Muscle of leg (tissue), 11 donors: ENCODE measurements around the gene PNMA8A. TPM values are rescaled to one million over a fixed set of nuclear protein-coding genes. Genes with fewer than 3 reads are reported as not detected.

ENCODE experiments used
- DNase-seq: peaks from one replicate; pipeline ENCODE4 v3.0.0; 2013
- H3K27ac ChIP-seq: one replicate; pipeline ENCODE4 v1.5.1; 2013; ENCODE audit warnings: mild to moderate bottlenecking, low read length, control low read depth
- H3K27me3 ChIP-seq: one replicate; pipeline ENCODE4 v1.6.1; 2013; ENCODE audit warnings: low read length; ENCODE audit not compliant: control insufficient read depth, insufficient read depth
- H3K36me3 ChIP-seq: one replicate; pipeline ENCODE4 v1.6.1; 2013; ENCODE audit warnings: low read length; ENCODE audit not compliant: control insufficient read depth, insufficient read depth
- H3K4me1 ChIP-seq: one replicate; pipeline ENCODE4 v1.6.1; 2013; ENCODE audit warnings: low read length; ENCODE audit not compliant: control insufficient read depth, insufficient read depth
- H3K4me3 ChIP-seq: one replicate; pipeline ENCODE4 v1.5.1; 2013; ENCODE audit warnings: low read length, control low read depth
- H3K9me3 ChIP-seq: replicated peaks from 2 replicates; pipeline ENCODE4 v1.6.1; 2013; ENCODE audit warnings: low read depth, low read length; ENCODE audit not compliant: control insufficient read depth
- WGBS: methylation state at CpG from one replicate; pipeline ENCODE4 v1.1.5; 2013; ENCODE audit warnings: missing lambda C conversion rate; ENCODE audit not compliant: insufficient coverage; 5-methylcytosine and 5-hydroxymethylcytosine counted together
- polyA plus RNA-seq, 8 donors: library from polyadenylated mRNA; unstranded; fragments of 120-200 nt; gene quantifications; one replicate each; pipeline versions ENCODE4 v1.2.1 to v1.2.3, GENCODE V29; 2013; ENCODE audit warnings: inconsistent platforms in 1 of 8, low replicate concordance in 1 of 8; ENCODE audit not compliant: insufficient read length in 8 of 8, insufficient read depth in 1 of 8
- total RNA-seq: library from RNA; stranded (reverse); fragments of 120-200 nt; gene quantifications from one replicate; pipeline ENCODE4 v1.2.4, GENCODE V29; 2013

Gene PNMA8A
- total and polyA plus RNA-seq, 9 donors, result 34.2 to 63.9 (median 54.1) TPM

- Histone ChIP-seq H3K9me3 (no peaks in the 10 kb centered on the region), H3K4me1 (peaks cover 57% of the 10 kb centered on the region), H3K36me3 (peaks cover 15% of the 10 kb centered on the region), H3K27me3 (peaks cover 3% of the 10 kb centered on the region), H3K4me3 (peak overlapping the region; percentile 61), H3K27ac (peak overlapping the region; percentile 95)
- WGBS, result 84% methylated on average over 4 of the region's 10 CpGs
- DNase-seq, result no peak
Measured at GRCh38 chr19:46470376-46470775, 987 bp downstream of the PNMA8A start.

- DNase-seq, result peak; percentile 13
- Histone ChIP-seq H3K4me1 (peaks cover 57% of the 10 kb centered on the region), H3K27ac (no peak overlapping the region), H3K27me3 (peaks cover 3% of the 10 kb centered on the region), H3K36me3 (peaks cover 21% of the 10 kb centered on the region), H3K9me3 (no peaks in the 10 kb centered on the region), H3K4me3 (no peak overlapping the region)
- 96% methylated on average over 17 of the region's 18 CpGs for WGBS
Measured at GRCh38 chr19:46469541-46470185, 1.7 kb downstream of the PNMA8A start.

DNA sequence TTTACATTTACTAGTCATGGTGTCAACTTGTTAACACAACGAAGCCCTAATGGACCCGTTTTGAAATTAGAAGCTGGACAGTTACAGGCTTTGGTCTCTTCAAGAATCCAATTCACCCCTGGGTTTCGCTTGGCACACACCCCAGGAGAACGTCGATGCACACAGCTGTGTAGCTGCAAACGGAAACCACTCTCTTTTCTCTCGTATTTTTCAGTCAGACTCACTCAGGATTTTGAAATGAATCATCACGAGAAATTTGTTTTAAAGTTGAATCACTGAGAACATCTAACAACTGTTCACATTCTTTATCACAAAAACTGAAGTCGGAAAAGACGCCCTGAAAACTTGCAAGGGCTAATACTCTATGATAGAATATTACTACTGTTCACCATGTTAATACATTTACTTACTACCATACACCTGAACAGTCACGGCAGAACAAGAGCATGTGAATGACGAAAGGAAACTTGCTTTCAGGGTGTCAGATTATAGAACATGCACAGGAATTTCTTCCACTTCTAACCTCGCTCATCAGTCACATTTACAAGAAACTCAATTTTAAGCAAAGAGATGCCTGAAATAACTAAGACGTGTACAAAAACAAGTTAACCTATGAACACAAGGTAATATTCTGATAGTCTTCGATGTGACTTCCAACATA, 4.7 kb downstream of the PNMA8A start:
- H3K9me3 ChIP-seq, result no peaks in the 10 kb centered on the region
- H3K27me3 ChIP-seq, result peaks cover 3% of the 10 kb centered on the region
- H3K4me3 ChIP-seq, result no peak overlapping the region
- 34% methylated on average over 4 of the region's 15 CpGs for WGBS
- H3K27ac ChIP-seq, result peak overlapping the region; percentile 68
- peaks cover 21% of the 10 kb centered on the region for H3K36me3 ChIP-seq
- peak; percentile 90 for DNase-seq
- peaks cover 46% of the 10 kb centered on the region for H3K4me1 ChIP-seq

DNA sequence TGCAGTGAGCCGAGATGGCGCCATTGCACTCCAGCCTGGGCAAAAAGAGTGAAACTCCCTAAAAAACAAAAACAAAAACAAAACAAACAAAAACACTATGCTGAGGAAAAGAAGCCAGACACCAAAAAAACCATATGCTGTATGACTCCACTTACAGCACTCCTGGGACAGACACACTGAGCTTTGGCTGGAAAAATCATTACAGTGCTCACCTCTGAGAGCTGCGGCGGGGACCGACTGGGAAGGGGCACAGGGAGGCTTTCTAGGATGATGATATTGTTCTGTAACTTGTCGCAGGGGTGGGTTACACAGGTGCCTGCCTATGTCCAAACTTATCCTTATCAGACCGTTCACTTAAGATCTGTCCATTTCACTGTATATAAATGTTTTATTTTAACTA, 7.8 kb downstream of the PNMA8A start:
- Histone ChIP-seq H3K27ac (no peak overlapping the region), H3K36me3 (peaks cover 21% of the 10 kb centered on the region), H3K4me1 (peaks cover 18% of the 10 kb centered on the region), H3K9me3 (no peaks in the 10 kb centered on the region), H3K4me3 (no peak overlapping the region), H3K27me3 (no peaks in the 10 kb centered on the region)
- peak; percentile 82 for DNase-seq
- no CpG with 5 or more reads among the region's 7 CpGs for WGBS

DNA sequence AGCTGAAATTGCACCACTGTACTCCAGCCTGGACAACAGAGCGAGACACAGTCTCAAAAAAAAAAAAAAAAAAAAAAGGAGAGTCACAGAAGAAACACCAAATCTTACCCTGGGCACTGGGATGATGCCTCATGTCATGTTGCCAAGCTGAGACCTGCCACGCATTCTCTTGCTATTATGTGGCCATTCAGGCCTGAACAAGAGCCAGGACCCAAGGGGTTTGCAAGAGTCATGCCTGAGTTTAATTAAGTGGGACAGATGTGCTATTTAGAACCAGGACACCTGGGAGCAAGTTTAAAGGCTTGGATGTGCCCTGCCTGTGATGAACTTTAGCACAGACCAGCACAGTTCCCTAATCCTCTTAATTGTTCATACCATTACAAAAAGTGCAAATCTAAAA, 9.8 kb downstream of the PNMA8A start:
- DNase-seq, result no peak
- WGBS, result 83% methylated on average over 1 of the region's 2 CpGs
- H3K9me3 ChIP-seq, result no peaks in the 10 kb centered on the region
- peaks cover 10% of the 10 kb centered on the region for H3K4me1 ChIP-seq
- H3K36me3 ChIP-seq, result peaks cover 12% of the 10 kb centered on the region
- H3K4me3 ChIP-seq, result no peak overlapping the region
- no peak overlapping the region for H3K27ac ChIP-seq
- H3K27me3 ChIP-seq, result no peaks in the 10 kb centered on the region

- peaks cover 7% of the 10 kb centered on the region for H3K4me1 ChIP-seq
- DNase-seq, result no peak
- H3K27me3 ChIP-seq, result no peaks in the 10 kb centered on the region
- 78% methylated on average over 1 of the region's 1 CpG for WGBS
- no peak overlapping the region for H3K27ac ChIP-seq
- H3K36me3 ChIP-seq, result peaks cover 12% of the 10 kb centered on the region
- no peaks in the 10 kb centered on the region for H3K9me3 ChIP-seq
- no peak overlapping the region for H3K4me3 ChIP-seq
Measured at GRCh38 chr19:46460981-46461380, 10.4 kb downstream of the PNMA8A start.

GRCh38 chr19:46460055-46460454, 11.3 kb downstream of the PNMA8A start:
- WGBS, result 89% methylated on average over 1 of the region's 2 CpGs
- no peak overlapping the region for H3K27ac ChIP-seq
- DNase-seq, result no peak
- peaks cover 9% of the 10 kb centered on the region for H3K36me3 ChIP-seq
- H3K9me3 ChIP-seq, result no peaks in the 10 kb centered on the region
- H3K4me1 ChIP-seq, result peaks cover 7% of the 10 kb centered on the region
- H3K4me3 ChIP-seq, result no peak overlapping the region
- H3K27me3 ChIP-seq, result no peaks in the 10 kb centered on the region

DNA sequence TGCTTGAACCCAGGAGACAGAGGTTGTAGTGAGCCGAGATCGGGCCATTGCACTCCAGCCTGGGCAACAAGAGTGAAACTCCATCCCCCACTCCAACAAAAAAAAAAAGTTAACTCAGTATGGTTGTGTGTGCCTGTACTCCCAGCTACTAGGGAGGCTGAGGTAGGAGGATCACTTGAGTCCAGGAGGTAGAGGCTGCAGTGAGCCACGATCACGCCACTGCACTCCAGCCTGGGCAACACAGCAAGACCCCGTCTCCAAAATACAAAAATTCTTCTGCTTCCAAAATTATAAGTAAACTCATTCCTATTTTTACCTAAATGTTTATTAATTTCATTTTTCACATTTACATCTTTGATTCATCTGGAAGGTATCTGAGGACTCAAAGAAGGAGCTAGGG, 14.4 kb downstream of the PNMA8A start:
- H3K27me3 ChIP-seq, result no peaks in the 10 kb centered on the region
- peaks cover 13% of the 10 kb centered on the region for H3K4me1 ChIP-seq
- no peaks in the 10 kb centered on the region for H3K9me3 ChIP-seq
- no CpG with 5 or more reads among the region's 5 CpGs for WGBS
- H3K4me3 ChIP-seq, result no peak overlapping the region
- no peak for DNase-seq
- H3K27ac ChIP-seq, result no peak overlapping the region
- H3K36me3 ChIP-seq, result peaks cover 7% of the 10 kb centered on the region

GRCh38 chr19:46454244-46454643, 17.1 kb downstream of the PNMA8A start:
- DNase-seq, result no peak
- WGBS, result no CpG with 5 or more reads among the region's 3 CpGs
- H3K36me3 ChIP-seq, result no peaks in the 10 kb centered on the region

DNA sequence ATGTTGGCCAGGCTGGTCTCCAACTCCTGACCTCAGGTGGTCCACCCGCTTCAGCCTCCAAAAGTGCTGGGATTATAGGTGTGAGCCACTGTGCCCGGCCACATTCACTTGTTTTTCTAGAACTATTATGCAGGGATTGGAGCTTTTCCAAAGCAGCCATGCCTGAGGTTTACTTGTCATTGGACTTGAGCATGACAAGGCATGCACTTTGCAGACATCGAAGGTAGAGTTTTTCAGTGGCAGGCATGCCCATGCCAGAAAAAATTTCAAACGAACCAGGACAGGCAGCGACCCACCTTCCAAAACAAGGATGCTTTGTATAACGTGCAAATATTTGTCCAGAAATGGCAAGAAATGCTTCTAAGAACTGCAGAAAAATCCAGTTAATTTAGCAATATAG, 17.7 kb downstream of the PNMA8A start:
- Histone ChIP-seq H3K36me3 (no peaks in the 10 kb centered on the region), H3K4me1 (peaks cover 17% of the 10 kb centered on the region), H3K27me3 (no peaks in the 10 kb centered on the region), H3K9me3 (peaks cover 2% of the 10 kb centered on the region), H3K4me3 (no peak overlapping the region), H3K27ac (no peak overlapping the region)
- DNase-seq, result no peak
- WGBS, result 88% methylated on average over 5 of the region's 6 CpGs

More at GRCh38 chr19:46454244-46454643, 17.1 kb downstream of the PNMA8A start:
- Histone ChIP-seq H3K27ac (no peak overlapping the region), H3K27me3 (no peaks in the 10 kb centered on the region), H3K9me3 (peaks cover 2% of the 10 kb centered on the region), H3K4me1 (peaks cover 16% of the 10 kb centered on the region), H3K4me3 (no peak overlapping the region)
